B cell (primary cell): Measurements from ENCODE around the gene ANTXRL. TPM values are rescaled to one million over a fixed set of nuclear protein-coding genes. Genes with fewer than 3 reads are reported as not detected.
A peak's percentile ranks its signal among the peaks of the same experiment; 100 is the strongest.
"Not testable (repeated sequence)": the region's sequence is repeated elsewhere in the genome, so short reads cannot be mapped to it uniquely, and the experiment has no call there.

Experiments
- ATAC-seq: fragments of 200-7000 bp; cut with Tn5 transposase; one replicate; pipeline ENCODE4 v1.10.0; 2021; ENCODE audit warnings: low read depth, mild to moderate bottlenecking, moderate number of reproducible peaks, moderate library complexity
- CTCF ChIA-PET: fragments of 350-600 bp; sonication (Branson Sonifier 250); formaldehyde crosslinking; loops from one replicate; lab custom pipeline; 2021; ENCODE audit warnings: antibody characterized with exemption, inconsistent platforms; lab: Charles Lee
- POLR2A ChIA-PET: fragments of 350-600 bp; sonication (Branson Sonifier 250); formaldehyde crosslinking; loops from one replicate; lab custom pipeline; 2021; ENCODE audit warnings: antibody characterized with exemption; lab: Charles Lee
- DNase-seq: peaks from one replicate; pipeline ENCODE4 v3.0.0; 2013
- H2AFZ ChIP-seq: 2 replicates; pipeline ENCODE4 v1.6.1; 2012; ENCODE audit warnings: mild to moderate bottlenecking, low read depth, low read length; ENCODE audit not compliant: insufficient read depth, poor library complexity, severe bottlenecking
- H3K27ac ChIP-seq, 2 donors: 1 replicate in 1 of 2; 2 replicates in 1 of 2; pipeline ENCODE4 v1.5.1; 2012 to 2013; ENCODE audit warnings: low read length in 2 of 2, mild to moderate bottlenecking in 2 of 2, moderate library complexity in 1 of 2
- H3K27me3 ChIP-seq, 4 experiments: fragments of 200-600 bp in 1 of 4; sonication (generic) in 1 of 4; replicated peaks in 1 of 4; 1 replicate in 2 of 4; 2 replicates in 2 of 4; pipeline versions ENCODE4 v1.6.1 to v1.7.0; 2013 to 2016; ENCODE audit warnings: low read length in 3 of 4, mild to moderate bottlenecking in 2 of 4, mixed read lengths in 1 of 4, moderate library complexity in 1 of 4; ENCODE audit not compliant: insufficient read depth in 4 of 4, control insufficient read depth in 3 of 4; ENCODE audit errors: control extremely low read depth in 1 of 4
- H3K36me3 ChIP-seq, 2 experiments: replicated peaks in 1 of 2; 1 replicate in 1 of 2; 2 replicates in 1 of 2; pipeline versions ENCODE4 v1.6.1 to v1.7.1; 2013; ENCODE audit warnings: low read length in 1 of 2; ENCODE audit not compliant: insufficient read depth in 2 of 2, control insufficient read depth in 1 of 2; ENCODE audit errors: control extremely low read depth in 1 of 2, extremely low read depth in 1 of 2
- H3K4me1 ChIP-seq, 2 donors: fragments of 200-600 bp in 1 of 2; sonication (generic) in 1 of 2; 1 replicate in 1 of 2; 2 replicates in 1 of 2; pipeline versions ENCODE4 v1.5.1 to v1.6.1; 2013 to 2017; ENCODE audit warnings: low read length in 2 of 2; ENCODE audit not compliant: control insufficient read depth in 2 of 2, insufficient read depth in 2 of 2
- H3K4me2 ChIP-seq: replicated peaks from 2 replicates; pipeline ENCODE3; 2012; ENCODE audit warnings: mild to moderate bottlenecking, low read depth, low read length; ENCODE audit not compliant: poor library complexity, severe bottlenecking
- H3K4me3 ChIP-seq, 5 experiments: fragments of 200-600 bp in 1 of 5; sonication (generic) in 1 of 5; 1 replicate in 3 of 5; 2 replicates in 2 of 5; pipeline versions ENCODE4 v1.5.1 to v1.7.0; 2011 to 2016; ENCODE audit warnings: low read length in 4 of 5, mild to moderate bottlenecking in 4 of 5, low read depth in 2 of 5, control low read depth in 1 of 5, moderate library complexity in 1 of 5; ENCODE audit not compliant: insufficient read depth in 1 of 5; ENCODE audit errors: control extremely low read depth in 1 of 5, extremely low read depth in 1 of 5
- H3K79me2 ChIP-seq: fragments of 200-600 bp; sonication (generic); one replicate; pipeline ENCODE4 v1.6.0; 2016; ENCODE audit warnings: low read length; ENCODE audit not compliant: control insufficient read depth, insufficient read depth
- H3K9ac ChIP-seq: fragments of 200-600 bp; sonication (generic); 2 replicates; pipeline ENCODE4 v1.6.1; 2017; ENCODE audit warnings: mild to moderate bottlenecking, low read length, moderate library complexity
- H3K9me3 ChIP-seq, 3 donors: one replicate each; pipeline versions ENCODE4 v1.6.1 to v1.7.1; 2013; ENCODE audit warnings: low read length in 2 of 3; ENCODE audit not compliant: control insufficient read depth in 2 of 3, insufficient read depth in 1 of 3; ENCODE audit errors: control extremely low read depth in 1 of 3
- H4K20me1 ChIP-seq: 2 replicates; pipeline ENCODE4 v1.6.0; 2012; ENCODE audit warnings: mild to moderate bottlenecking, low read length; ENCODE audit not compliant: insufficient read depth, control insufficient read depth, poor library complexity, severe bottlenecking
- H3K27ac Mint-ChIP-seq: one replicate; pipeline ENCODE4 v1.8.0; 2021; ENCODE audit warnings: mixed read lengths
- H3K27me3 Mint-ChIP-seq: one replicate; pipeline ENCODE4 v1.8.0; 2021; ENCODE audit warnings: mixed read lengths
- H3K4me1 Mint-ChIP-seq: one replicate; pipeline ENCODE4 v1.8.0; 2021; ENCODE audit warnings: mixed read lengths
- H3K4me3 Mint-ChIP-seq: one replicate; pipeline ENCODE4 v1.8.0; 2021; ENCODE audit warnings: mixed read lengths
- H3K9me3 Mint-ChIP-seq: one replicate; pipeline ENCODE4 v1.8.0; 2022; ENCODE audit warnings: mixed read lengths; ENCODE audit not compliant: insufficient read depth
- EZH2 ChIP-seq: IDR thresholded peaks from 2 replicates; pipeline ENCODE4 v1.6.1; 2012; ENCODE audit warnings: borderline replicate concordance, low read depth, mild to moderate bottlenecking, moderate library complexity, low read length; ENCODE audit not compliant: insufficient read depth, poor library complexity, severe bottlenecking
- WGBS: methylation state at CpG from one replicate; pipeline ENCODE4 v1.1.5; 2013; ENCODE audit warnings: missing lambda C conversion rate; ENCODE audit not compliant: insufficient coverage; 5-methylcytosine and 5-hydroxymethylcytosine counted together
- intact Hi-C: fragments of 100-400 bp; cut with micrococcal nuclease; formaldehyde crosslinking; loops from one replicate; pipeline ENCODE4 v1.10.0; 2022
- polyA plus RNA-seq: library from polyadenylated mRNA; depleted of rRNA; stranded (reverse); fragments of >200 nt; gene quantifications from 2 replicates; pipeline ENCODE4 v1.2.3, GENCODE V29; 2012
- total RNA-seq, 2 donors: library from RNA; stranded (reverse); fragments of 120-200 nt in 1 of 2; gene quantifications; 1 replicate in 1 of 2; 2 replicates in 1 of 2; pipeline versions ENCODE4 v1.2.3 to v1.2.4, GENCODE V29; 2013 to 2022
- TF ChIP-seq, protein P1 (sequence below): fragments of 200-600 bp; IDR thresholded peaks from one replicate; pipeline ENCODE4 v1.8.0; 2022; ENCODE audit warnings: antibody characterized with exemption, mild to moderate bottlenecking

ANTXRL gene
- total and polyA plus RNA-seq, 2 donors (not counting 1 experiment from before 2014, with no cell fraction given): not detected

DNA sequence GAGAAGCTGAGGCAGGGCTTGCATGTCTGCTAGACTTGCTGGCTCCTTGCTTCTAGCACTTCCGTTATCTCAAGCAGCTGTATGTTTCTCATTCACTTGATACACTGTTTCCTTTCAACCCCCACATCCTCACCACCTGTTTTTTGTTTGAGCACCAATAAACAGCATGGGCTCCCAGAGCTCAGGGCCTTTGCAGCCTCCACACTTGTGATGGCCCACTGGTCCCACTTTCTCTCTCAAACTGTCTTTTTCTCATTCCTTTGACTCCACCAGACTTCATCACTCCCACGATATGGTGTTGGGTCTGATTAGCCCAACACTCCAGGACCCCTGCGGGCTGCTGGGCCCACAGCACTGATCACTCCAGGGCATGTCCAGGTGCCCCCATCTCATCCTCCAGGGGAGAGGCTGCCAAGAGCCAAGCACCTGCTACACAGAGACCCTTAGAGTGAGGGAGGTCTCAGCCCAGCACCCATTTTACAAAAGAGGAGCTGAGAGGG lies 17.2 kb upstream of the ANTXRL start:
- H3K9me3 Mint-ChIP-seq, H3K9ac ChIP-seq, POLR2A ChIA-PET, ATAC-seq, H3K9me3 ChIP-seq, intact Hi-C loops, H3K36me3 ChIP-seq, H4K20me1 ChIP-seq, CTCF ChIA-PET, H3K27me3 Mint-ChIP-seq, H3K4me1 Mint-ChIP-seq, H3K4me3 Mint-ChIP-seq, H3K27me3 ChIP-seq: not testable (repeated sequence)
- H3K27ac Mint-ChIP-seq: peak overlapping the region; percentile 90
- Histone ChIP-seq H3K4me1 (peaks cover 68 to 75% of the 10 kb centered on the region in 2 donors), H3K4me2 (peak overlapping the region; percentile 74), H3K27ac (peak overlapping the region; percentile 74 to 88), H2AFZ (peak overlapping the region; percentile 58), H3K79me2 (peaks cover 31% of the 10 kb centered on the region), H3K4me3 (peak overlapping the region in 2 of 5 experiments; percentile 43 to 55)
- peak; percentile 60 for DNase-seq
- WGBS: 0% methylated on average over 1 of the region's 3 CpGs

DNA sequence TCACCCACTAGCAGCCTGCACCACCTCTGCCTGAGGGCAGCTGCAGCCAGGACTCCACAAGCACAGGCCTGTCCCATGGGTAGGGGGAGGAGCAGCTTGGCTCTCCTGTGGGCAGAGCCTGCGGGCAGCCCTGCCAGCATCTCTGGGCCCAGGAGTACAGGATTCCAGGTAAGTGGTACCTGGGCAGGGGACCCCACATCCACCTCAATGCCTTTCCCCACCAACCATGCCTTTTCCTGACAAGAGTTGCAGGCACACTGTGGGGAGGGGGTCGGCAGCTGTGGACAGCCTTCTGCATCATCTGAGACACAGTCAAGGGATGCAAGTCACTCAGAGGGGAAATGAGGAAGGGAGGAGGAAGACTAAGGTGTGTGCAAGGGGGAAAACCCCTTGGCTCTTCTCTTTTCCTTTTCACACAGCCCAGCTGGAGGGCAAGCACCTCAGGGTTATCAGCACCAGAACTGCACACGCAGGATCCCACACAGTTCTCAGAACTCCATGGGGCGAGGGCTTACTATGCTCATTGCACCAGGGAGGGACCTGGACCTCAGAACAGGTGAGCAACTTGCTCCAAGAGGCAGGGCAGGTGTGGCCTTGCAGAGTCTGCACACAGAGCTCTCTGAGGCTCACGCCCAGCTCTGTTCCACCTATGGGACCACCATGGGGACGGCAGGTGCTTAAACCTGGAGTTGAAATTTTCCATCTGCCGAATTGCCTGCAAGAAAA lies 16.5 kb upstream of the ANTXRL start:
- no peaks in the 10 kb centered on the region for H3K36me3 ChIP-seq
- H3K4me2 ChIP-seq: peak overlapping the region; percentile 74
- H3K79me2 ChIP-seq: peaks cover 26% of the 10 kb centered on the region
- H4K20me1 ChIP-seq: no peaks in the 10 kb centered on the region
- Mint-ChIP-seq H3K4me1 (peaks cover 8% of the 10 kb centered on the region), H3K4me3 (no peak overlapping the region), H3K27me3 (peaks cover 3% of the 10 kb centered on the region), H3K9me3 (no peaks in the 10 kb centered on the region), H3K27ac (no peak overlapping the region)
- ATAC-seq (no peak), DNase-seq (peak; percentile 50)
- no peak overlapping the region for H2AFZ ChIP-seq
- no peak overlapping the region for H3K9ac ChIP-seq
- POLR2A ChIA-PET: no interaction called here
- intact Hi-C loops: no loop called here
- H3K27me3 ChIP-seq: no peaks in the 10 kb centered on the region
- H3K4me3 ChIP-seq: no peak overlapping the region
- H3K27ac ChIP-seq: peak overlapping the region; percentile 74 to 88
- CTCF ChIA-PET: no interaction called here
- peaks cover 68 to 75% of the 10 kb centered on the region in 2 donors for H3K4me1 ChIP-seq
- WGBS: 59% methylated on average over 2 of the region's 7 CpGs
- peaks cover 0 to 7% (median 0%) of the 10 kb centered on the region in 3 donors for H3K9me3 ChIP-seq
- TF ChIP-seq, protein P1, sequence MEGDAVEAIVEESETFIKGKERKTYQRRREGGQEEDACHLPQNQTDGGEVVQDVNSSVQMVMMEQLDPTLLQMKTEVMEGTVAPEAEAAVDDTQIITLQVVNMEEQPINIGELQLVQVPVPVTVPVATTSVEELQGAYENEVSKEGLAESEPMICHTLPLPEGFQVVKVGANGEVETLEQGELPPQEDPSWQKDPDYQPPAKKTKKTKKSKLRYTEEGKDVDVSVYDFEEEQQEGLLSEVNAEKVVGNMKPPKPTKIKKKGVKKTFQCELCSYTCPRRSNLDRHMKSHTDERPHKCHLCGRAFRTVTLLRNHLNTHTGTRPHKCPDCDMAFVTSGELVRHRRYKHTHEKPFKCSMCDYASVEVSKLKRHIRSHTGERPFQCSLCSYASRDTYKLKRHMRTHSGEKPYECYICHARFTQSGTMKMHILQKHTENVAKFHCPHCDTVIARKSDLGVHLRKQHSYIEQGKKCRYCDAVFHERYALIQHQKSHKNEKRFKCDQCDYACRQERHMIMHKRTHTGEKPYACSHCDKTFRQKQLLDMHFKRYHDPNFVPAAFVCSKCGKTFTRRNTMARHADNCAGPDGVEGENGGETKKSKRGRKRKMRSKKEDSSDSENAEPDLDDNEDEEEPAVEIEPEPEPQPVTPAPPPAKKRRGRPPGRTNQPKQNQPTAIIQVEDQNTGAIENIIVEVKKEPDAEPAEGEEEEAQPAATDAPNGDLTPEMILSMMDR: no peak
- TF ChIP-seq EZH2: no peak

GRCh38 chr10:46270963-46271530 lies 15.8 kb upstream of the ANTXRL start:
- H3K4me3 Mint-ChIP-seq, H3K4me1 Mint-ChIP-seq, H2AFZ ChIP-seq, H3K9me3 ChIP-seq, intact Hi-C loops, POLR2A ChIA-PET, H3K9me3 Mint-ChIP-seq, H3K9ac ChIP-seq, H3K27ac Mint-ChIP-seq, CTCF ChIA-PET, H4K20me1 ChIP-seq, DNase-seq, ATAC-seq, H3K27me3 Mint-ChIP-seq, H3K4me3 ChIP-seq, H3K36me3 ChIP-seq, H3K27me3 ChIP-seq: not testable (repeated sequence)
- peaks cover 67 to 68% of the 10 kb centered on the region in 2 donors for H3K4me1 ChIP-seq
- H3K4me2 ChIP-seq: peak overlapping the region; percentile 74
- H3K79me2 ChIP-seq: peaks cover 26% of the 10 kb centered on the region
- 87% methylated on average over 5 of the region's 7 CpGs for WGBS
- peak overlapping the region; percentile 61 to 88 for H3K27ac ChIP-seq
